MM.1S (cell line): ENCODE results near the gene NID2.

Experiments
- EZH2 ChIP-seq: fragments of 300-600 bp; sonication (generic); optimal IDR thresholded peaks from 2 replicates; pipeline ENCODE3; 2017; ENCODE audit warnings: low read depth, mild to moderate bottlenecking, antibody characterized with exemption, low read length, mixed read lengths
- EZH2phosphoT487 ChIP-seq: fragments of 300-600 bp; sonication (generic); IDR thresholded peaks from 2 replicates; pipeline ENCODE4 v1.6.1; 2018; ENCODE audit warnings: antibody characterized with exemption, low read length
- TF ChIP-seq, protein P1 (sequence below): fragments of 300-600 bp; sonication (generic); IDR thresholded peaks from 2 replicates; pipeline ENCODE4 v1.5.1; 2016; ENCODE audit warnings: antibody characterized with exemption, low read length, mixed read lengths

DNA sequence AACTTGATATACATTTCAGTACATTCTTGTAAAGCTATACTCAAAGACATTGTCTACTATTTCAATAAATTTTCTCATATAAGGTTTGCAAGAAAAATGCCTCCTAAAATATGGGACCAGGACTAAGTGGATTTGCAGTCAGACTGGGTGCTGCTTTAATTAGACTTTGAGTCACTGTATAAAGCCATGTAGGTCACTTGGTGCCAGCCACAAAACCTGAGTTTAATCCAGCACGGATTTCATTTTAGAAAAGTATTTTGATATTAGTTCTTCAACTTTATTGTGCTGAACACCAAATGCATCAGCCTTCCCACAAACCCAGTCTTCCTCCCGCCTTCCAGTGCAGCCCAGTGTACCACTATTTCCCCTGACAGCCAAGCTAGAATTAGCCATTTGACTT, 9.9 kb upstream of the NID2 start:
- TF ChIP-seq, protein P1, sequence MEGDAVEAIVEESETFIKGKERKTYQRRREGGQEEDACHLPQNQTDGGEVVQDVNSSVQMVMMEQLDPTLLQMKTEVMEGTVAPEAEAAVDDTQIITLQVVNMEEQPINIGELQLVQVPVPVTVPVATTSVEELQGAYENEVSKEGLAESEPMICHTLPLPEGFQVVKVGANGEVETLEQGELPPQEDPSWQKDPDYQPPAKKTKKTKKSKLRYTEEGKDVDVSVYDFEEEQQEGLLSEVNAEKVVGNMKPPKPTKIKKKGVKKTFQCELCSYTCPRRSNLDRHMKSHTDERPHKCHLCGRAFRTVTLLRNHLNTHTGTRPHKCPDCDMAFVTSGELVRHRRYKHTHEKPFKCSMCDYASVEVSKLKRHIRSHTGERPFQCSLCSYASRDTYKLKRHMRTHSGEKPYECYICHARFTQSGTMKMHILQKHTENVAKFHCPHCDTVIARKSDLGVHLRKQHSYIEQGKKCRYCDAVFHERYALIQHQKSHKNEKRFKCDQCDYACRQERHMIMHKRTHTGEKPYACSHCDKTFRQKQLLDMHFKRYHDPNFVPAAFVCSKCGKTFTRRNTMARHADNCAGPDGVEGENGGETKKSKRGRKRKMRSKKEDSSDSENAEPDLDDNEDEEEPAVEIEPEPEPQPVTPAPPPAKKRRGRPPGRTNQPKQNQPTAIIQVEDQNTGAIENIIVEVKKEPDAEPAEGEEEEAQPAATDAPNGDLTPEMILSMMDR, result no peak
- TF ChIP-seq EZH2 (no peak), EZH2phosphoT487 (no peak)
